ENCODE data around the gene BET1L.
A peak's percentile ranks its signal among the peaks of the same experiment; 100 is the strongest.
"Not testable (repeated sequence)": the region's sequence is repeated elsewhere in the genome, so short reads cannot be mapped to it uniquely, and the experiment has no call there.

Gene BET1L

DNA sequence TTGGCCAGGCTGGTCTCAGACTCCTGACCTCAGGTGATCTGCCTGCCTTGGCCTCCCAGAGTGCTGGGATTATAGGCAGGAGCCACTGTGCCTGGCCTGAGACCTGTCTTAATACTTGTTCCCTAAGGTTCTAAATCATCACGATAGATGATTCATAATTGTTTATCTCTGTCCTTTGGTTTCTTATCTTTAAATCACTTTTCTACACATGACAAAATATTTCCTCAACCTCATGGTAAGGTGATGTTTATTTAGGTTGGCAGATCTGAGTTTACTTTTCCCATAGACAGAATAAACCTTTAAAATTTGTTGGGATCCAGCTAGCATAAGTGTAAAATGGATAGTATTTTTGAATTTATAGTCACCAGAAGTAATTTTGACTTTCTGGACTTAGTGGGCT, 33.1 kb upstream of the BET1L start:
- Histone ChIP-seq H2BK120ac (ENCODE audit: low read depth, low read length) (no peak overlapping the region), H3K79me1 (replicated peaks; ENCODE audit: low read length, poor library complexity, severe bottlenecking) (peaks cover 18% of the 10 kb centered on the region), H3K36me3 (ENCODE audit: control insufficient read depth in 1 of 2, insufficient read depth in 2 of 2, low read depth in 1 of 2, low read length in 2 of 2) (peaks cover 21 to 61% of the 10 kb centered on the region in 2 experiments), H3K27ac (ENCODE audit: low read length, poor library complexity, severe bottlenecking) (no peak overlapping the region), H3K4me2 (ENCODE audit: low read length, poor library complexity, severe bottlenecking) (no peak overlapping the region), H3K14ac (ENCODE audit: low read length in 2 of 2) (no peak overlapping the region), H3K4me3 (ENCODE audit: insufficient read depth in 1 of 2, low read depth in 1 of 2, low read length in 2 of 2) (no peak overlapping the region), H3K27me3 (ENCODE audit: control insufficient read depth in 1 of 2, insufficient read depth in 1 of 2, low read length in 2 of 2) (no peaks in the 10 kb centered on the region), H3K9ac (ENCODE audit: low read length) (no peak overlapping the region), H2AK5ac (ENCODE audit: low read length, severe bottlenecking) (no peak overlapping the region), H2BK5ac (ENCODE audit: low read depth, low read length, poor library complexity, severe bottlenecking) (no peak overlapping the region), H3K4ac (ENCODE audit: low read depth in 1 of 2, low read length in 2 of 2) (no peak overlapping the region), H3K18ac (ENCODE audit: low read depth in 1 of 2, low read length in 2 of 2) (no peak overlapping the region), H3K9me3 (ENCODE audit: control insufficient read depth, low read length) (no peaks in the 10 kb centered on the region), H4K91ac (ENCODE audit: low read length) (no peak overlapping the region), H3K4me1 (ENCODE audit: control insufficient read depth, insufficient read depth, low read depth, low read length) (peaks cover 2% of the 10 kb centered on the region), H2BK12ac (ENCODE audit: low read length in 2 of 2) (no peak overlapping the region), H3K23ac (ENCODE audit: low read length in 2 of 2) (no peak overlapping the region), H2BK15ac (ENCODE audit: low read depth, poor library complexity, severe bottlenecking) (no peak overlapping the region), H2AFZ (ENCODE audit: low read depth, low read length) (no peak overlapping the region), H4K8ac (ENCODE audit: low read length) (no peak overlapping the region)
- no CpG with 5 or more reads among the region's 1 CpG for WGBS
- no peak for DNase-seq

DNA sequence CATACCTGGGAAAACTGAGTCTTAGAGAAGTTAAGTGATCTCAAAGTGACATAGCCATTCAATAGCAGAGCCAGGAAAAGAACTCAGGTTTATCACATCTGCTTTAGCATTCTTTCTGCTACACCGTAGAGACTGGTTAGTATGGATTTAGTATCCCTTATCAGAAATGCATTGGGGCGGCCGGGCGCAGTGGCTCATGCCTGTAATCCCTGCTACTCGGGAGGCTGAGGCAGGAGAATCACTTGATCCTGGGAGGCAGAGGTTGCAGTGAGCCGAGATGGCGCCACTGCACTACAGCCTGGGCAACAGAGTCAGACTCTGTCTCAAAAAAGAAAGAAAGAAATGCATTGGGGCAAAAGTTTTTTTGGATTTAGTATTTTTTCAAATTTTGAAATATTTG, 31.1 kb upstream of the BET1L start:
- not testable (repeated sequence) for H3K4me1 ChIP-seq (ENCODE audit: control insufficient read depth, insufficient read depth, low read depth, low read length); H3K14ac ChIP-seq (ENCODE audit: low read length in 2 of 2); H4K8ac ChIP-seq (ENCODE audit: low read length); H3K4ac ChIP-seq (ENCODE audit: low read depth in 1 of 2, low read length in 2 of 2); H4K91ac ChIP-seq (ENCODE audit: low read length); H2AK5ac ChIP-seq (ENCODE audit: low read length, severe bottlenecking); H3K4me2 ChIP-seq (ENCODE audit: low read length, poor library complexity, severe bottlenecking); H3K23ac ChIP-seq (ENCODE audit: low read length in 2 of 2); H3K27me3 ChIP-seq (ENCODE audit: control insufficient read depth in 1 of 2, insufficient read depth in 1 of 2, low read length in 2 of 2); DNase-seq; H2BK12ac ChIP-seq (ENCODE audit: low read length in 2 of 2); H2AFZ ChIP-seq (ENCODE audit: low read depth, low read length); H3K18ac ChIP-seq (ENCODE audit: low read depth in 1 of 2, low read length in 2 of 2); H3K9me3 ChIP-seq (ENCODE audit: control insufficient read depth, low read length); H2BK120ac ChIP-seq (ENCODE audit: low read depth, low read length); H2BK15ac ChIP-seq (ENCODE audit: low read depth, poor library complexity, severe bottlenecking); H3K27ac ChIP-seq (ENCODE audit: low read length, poor library complexity, severe bottlenecking); H2BK5ac ChIP-seq (ENCODE audit: low read depth, low read length, poor library complexity, severe bottlenecking)
- H3K36me3 ChIP-seq (ENCODE audit: control insufficient read depth in 1 of 2, insufficient read depth in 2 of 2, low read depth in 1 of 2, low read length in 2 of 2): peaks cover 13 to 41% of the 10 kb centered on the region in 2 experiments
- H3K79me1 ChIP-seq (replicated peaks; ENCODE audit: low read length, poor library complexity, severe bottlenecking): peaks cover 23% of the 10 kb centered on the region
- 95% methylated on average over 7 of the region's 7 CpGs for WGBS
- peak overlapping the region in 1 of 2 experiments; percentile 100 for H3K4me3 ChIP-seq (ENCODE audit: insufficient read depth in 1 of 2, low read depth in 1 of 2, low read length in 2 of 2)
- peak overlapping the region; percentile 98 for H3K9ac ChIP-seq (ENCODE audit: low read length)

DNA sequence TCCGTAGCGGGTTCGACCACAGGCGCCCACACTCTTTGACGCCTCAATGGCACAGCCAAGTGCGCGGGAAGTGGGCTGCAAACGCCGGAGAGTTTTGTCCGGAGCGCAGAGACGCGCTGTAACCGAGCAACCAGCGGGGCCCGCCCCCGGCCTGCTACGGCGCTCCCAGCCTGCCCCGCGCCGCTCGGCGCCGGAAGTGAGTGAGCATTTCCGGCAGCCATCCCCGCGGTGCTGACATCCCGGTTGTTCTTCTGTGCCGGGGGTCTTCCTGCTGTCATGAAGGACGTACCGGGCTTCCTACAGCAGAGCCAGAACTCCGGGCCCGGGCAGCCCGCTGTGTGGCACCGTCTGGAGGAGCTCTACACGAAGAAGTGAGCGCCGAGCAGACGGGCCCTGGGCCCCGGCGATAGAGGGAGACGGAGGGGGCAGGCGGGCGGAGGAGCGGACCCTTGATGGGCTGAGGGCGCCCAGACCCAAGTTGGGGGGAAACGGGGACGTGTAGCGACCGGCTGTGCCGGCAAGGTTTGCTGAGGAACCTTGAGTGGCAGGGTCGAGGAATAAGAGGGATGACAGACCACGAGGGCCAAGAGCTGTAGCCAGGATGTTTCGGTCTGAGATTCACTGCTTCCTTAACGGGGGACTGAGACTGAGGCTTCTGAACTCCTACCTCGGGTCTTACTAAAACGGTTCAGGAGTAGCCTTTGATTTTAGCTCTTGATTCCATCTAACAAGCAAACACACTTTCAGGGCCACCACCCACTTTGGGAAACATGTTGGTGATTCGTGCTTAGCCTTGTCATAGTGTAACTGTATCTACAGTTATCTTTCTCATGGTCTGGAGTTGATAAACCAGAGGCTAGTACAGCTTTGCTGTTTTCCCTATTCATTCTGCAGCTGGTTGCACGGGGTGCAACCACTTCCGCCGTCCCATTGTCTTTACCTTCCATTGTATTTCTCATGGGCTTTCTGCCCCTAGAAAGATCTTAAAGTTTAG, 29.9 kb upstream of the BET1L start, which contains the start of gene PSMD13:
TSS of gene PSMD13 (plus strand) at position 203 of the 994 bp plus-strand sequence. CDS start at position 277, 74 bp downstream.
- under 1% methylated on average over 59 of the region's 62 CpGs for WGBS
- H3K36me3 ChIP-seq (ENCODE audit: control insufficient read depth in 1 of 2, insufficient read depth in 2 of 2, low read depth in 1 of 2, low read length in 2 of 2): peaks cover 17 to 35% of the 10 kb centered on the region in 2 experiments
- H2BK12ac ChIP-seq (ENCODE audit: low read length in 2 of 2): peak within 1 kb of the TSS in 1 of 2 experiments; percentile 40
- peak within 1 kb of the TSS; percentile 92 for H3K27ac ChIP-seq (ENCODE audit: low read length, poor library complexity, severe bottlenecking)
- H2BK120ac ChIP-seq (ENCODE audit: low read depth, low read length): peak within 1 kb of the TSS; percentile 77
- no peaks in the 10 kb centered on the region for H3K9me3 ChIP-seq (ENCODE audit: control insufficient read depth, low read length)
- no peak within 1 kb of the TSS for H2BK5ac ChIP-seq (ENCODE audit: low read depth, low read length, poor library complexity, severe bottlenecking)
- H3K79me1 ChIP-seq (replicated peaks; ENCODE audit: low read length, poor library complexity, severe bottlenecking): peaks cover 31% of the 10 kb centered on the region
- H3K27me3 ChIP-seq (ENCODE audit: control insufficient read depth in 1 of 2, insufficient read depth in 1 of 2, low read length in 2 of 2): no peaks in the 10 kb centered on the region
- H3K9ac ChIP-seq (ENCODE audit: low read length): peak within 1 kb of the TSS; percentile 98
- peak within 1 kb of the TSS; percentile 85 to 100 for H3K4me3 ChIP-seq (ENCODE audit: insufficient read depth in 1 of 2, low read depth in 1 of 2, low read length in 2 of 2)
- peak within 1 kb of the TSS; percentile 66 to 81 for H3K4ac ChIP-seq (ENCODE audit: low read depth in 1 of 2, low read length in 2 of 2)
- peak within 1 kb of the TSS; percentile 86 for H4K91ac ChIP-seq (ENCODE audit: low read length)
- H2AK5ac ChIP-seq (ENCODE audit: low read length, severe bottlenecking): no peak within 1 kb of the TSS
- peak within 1 kb of the TSS in 1 of 2 experiments; percentile 2 for H3K23ac ChIP-seq (ENCODE audit: low read length in 2 of 2)
- H3K14ac ChIP-seq (ENCODE audit: low read length in 2 of 2): peak within 1 kb of the TSS in 1 of 2 experiments; percentile 80
- no peak within 1 kb of the TSS for H2BK15ac ChIP-seq (ENCODE audit: low read depth, poor library complexity, severe bottlenecking)
- H2AFZ ChIP-seq (ENCODE audit: low read depth, low read length): peak within 1 kb of the TSS; percentile 2
- peak; percentile 90 for DNase-seq
- peak within 1 kb of the TSS; percentile 85 to 91 for H3K18ac ChIP-seq (ENCODE audit: low read depth in 1 of 2, low read length in 2 of 2)
- H3K4me2 ChIP-seq (ENCODE audit: low read length, poor library complexity, severe bottlenecking): peak within 1 kb of the TSS; percentile 88
- peak within 1 kb of the TSS; percentile 50 for H4K8ac ChIP-seq (ENCODE audit: low read length)
- H3K4me1 ChIP-seq (ENCODE audit: control insufficient read depth, insufficient read depth, low read depth, low read length): peaks cover 6% of the 10 kb centered on the region

Measured in mesenchymal stem cell (in vitro differentiated cells and primary cell).